ENCODE results near the gene FRA10AC1. TPM values are rescaled to one million over a fixed set of nuclear protein-coding genes. Genes with fewer than 3 reads are reported as not detected.

The FRA10AC1 gene
- total and polyA plus RNA-seq, 2 of the 13 experiments (the other 11 are each of a cell fraction or from before 2014, with no cell fraction given), result 5.3 to 7.4 TPM

GRCh38 chr10:93672022-93672678 is 30.2 kb downstream of the FRA10AC1 start (continued):
- TF ChIP-seq TCF7 (IDR thresholded peaks at IDR 0.05; ENCODE audit: low read depth) (no peak), SP2 (CRISPR knock-in tag; IDR thresholded peaks at IDR 0.05) (no peak), IRF2 (CRISPR knock-in tag; IDR thresholded peaks at IDR 0.05) (no peak), LBX2 (CRISPR knock-in tag; IDR thresholded peaks at IDR 0.05; ENCODE audit: borderline replicate concordance) (no peak), U2AF1 (optimal IDR thresholded peaks at IDR 0.05; ENCODE audit: low read depth, low read length) (no peak), BORCS8-MEF2B (CRISPR knock-in tag; IDR thresholded peaks at IDR 0.05) (no peak), ONECUT2 (CRISPR knock-in tag; IDR thresholded peaks at IDR 0.05) (peak; percentile 76), KLF16 (CRISPR knock-in tag; IDR thresholded peaks at IDR 0.05) (0 out of 4 replicates have a peak, but pooled peaks of 1 of the 2 experiments have one; percentile 36), ISL2 (CRISPR knock-in tag; IDR thresholded peaks at IDR 0.05) (0 out of 2 replicates have a peak, but pooled peaks have one; percentile 36), ZNF230 (CRISPR knock-in tag; IDR thresholded peaks at IDR 0.05) (no peak), HNF4A (CRISPR knock-in tag; IDR thresholded peaks at IDR 0.05) (peak; percentile 95), ZNF598 (CRISPR knock-in tag; IDR thresholded peaks at IDR 0.05; ENCODE audit: borderline replicate concordance) (no peak), FLYWCH1 (CRISPR knock-in tag; IDR thresholded peaks at IDR 0.05) (no peak), FOXK1 (CRISPR knock-in tag; IDR thresholded peaks at IDR 0.05; ENCODE audit: borderline replicate concordance, low read depth) (peak; percentile 34; the same call in 1 of the 2 replicates), ZBTB8A (CRISPR knock-in tag; IDR thresholded peaks at IDR 0.05; ENCODE audit: borderline replicate concordance, low read depth) (no peak), MIXL1 (CRISPR knock-in tag; IDR thresholded peaks at IDR 0.05) (peak; percentile 78), POGZ (CRISPR knock-in tag; IDR thresholded peaks at IDR 0.05) (peak; percentile 72), MXD4 (CRISPR knock-in tag; IDR thresholded peaks at IDR 0.05) (no peak), ZNF577 (CRISPR knock-in tag; IDR thresholded peaks at IDR 0.05; ENCODE audit: borderline replicate concordance, low read depth) (no peak), NCOR1 (IDR thresholded peaks at IDR 0.05; ENCODE audit: borderline replicate concordance, low read length) (peak; percentile 96), AHDC1 (CRISPR knock-in tag; IDR thresholded peaks at IDR 0.05; ENCODE audit: borderline replicate concordance) (peak; percentile 90; the same call in 1 of the 2 replicates), ZNF543 (CRISPR knock-in tag; IDR thresholded peaks at IDR 0.05) (no peak), HOXA3 (CRISPR knock-in tag; IDR thresholded peaks at IDR 0.05) (no peak), CCAR2 (optimal IDR thresholded peaks at IDR 0.05; ENCODE audit: low read depth, low read length) (no peak), SP1 (IDR thresholded peaks at IDR 0.05) (no peak), SP1 (CRISPR knock-in tag; IDR thresholded peaks at IDR 0.05) (no peak), ZSCAN30 (CRISPR knock-in tag; IDR thresholded peaks at IDR 0.05) (no peak), ZNF607 (CRISPR knock-in tag; IDR thresholded peaks at IDR 0.05; ENCODE audit: borderline replicate concordance) (no peak)

All from HepG2 (cell line).